Measurements from ENCODE around the gene PXN.
"Not testable (repeated sequence)": the region's sequence is repeated elsewhere in the genome, so short reads cannot be mapped to it uniquely, and the experiment has no call there.

PXN gene

DNA sequence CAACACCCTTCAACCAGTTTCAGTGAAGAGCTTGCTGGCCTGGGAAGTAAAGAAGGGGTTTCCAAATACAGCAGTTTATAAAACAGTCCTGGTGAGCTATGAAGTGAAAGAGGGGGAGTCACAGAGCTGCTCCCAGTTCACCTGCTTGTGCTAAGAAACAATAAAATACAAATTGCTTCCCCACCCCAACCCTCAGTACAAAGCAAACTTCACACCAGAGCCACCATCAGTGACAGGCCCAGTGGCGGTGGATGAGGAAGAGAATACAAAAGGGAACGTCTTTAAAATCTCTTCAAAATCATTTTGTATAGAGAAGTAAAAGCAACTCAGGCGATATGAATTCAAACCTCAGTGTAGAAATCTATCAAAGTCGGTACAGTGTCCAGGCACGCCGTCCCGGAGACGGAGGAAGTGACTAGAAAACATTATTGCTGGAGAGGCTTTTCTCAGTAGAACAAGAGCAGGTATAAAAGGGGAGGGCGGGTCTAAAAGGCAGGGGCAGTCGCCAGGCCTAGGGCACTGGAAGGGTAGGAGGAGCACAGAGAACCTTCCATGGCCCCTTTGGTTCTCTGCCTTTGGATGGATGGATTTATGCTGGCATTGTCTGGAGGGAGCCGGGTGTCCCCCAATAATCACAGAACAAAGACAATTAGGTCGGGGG lies 54.2 kb downstream of the PXN start:
- no peak for DNase-seq (ENCODE audit: low read depth in 2 of 2)

DNA sequence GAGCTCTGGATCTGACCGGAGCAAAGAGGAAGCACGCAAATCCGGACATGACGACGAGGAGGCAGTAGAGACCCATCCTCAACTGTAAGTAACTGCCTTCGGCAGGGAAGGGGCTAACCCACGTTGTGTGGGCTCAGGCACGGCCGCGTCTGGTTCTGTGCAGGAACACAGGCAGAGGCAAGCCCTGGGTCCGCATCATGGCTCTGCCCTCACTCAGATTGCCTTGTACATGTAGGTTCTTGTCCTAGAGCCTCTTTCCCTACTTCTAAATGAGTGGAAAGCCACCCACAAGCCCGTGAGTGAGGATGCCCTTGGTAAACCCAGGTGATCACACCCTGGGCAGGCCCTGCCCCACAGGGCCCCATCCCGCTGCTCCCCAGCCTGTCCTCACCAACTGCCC lies 55.7 kb downstream of the PXN start:
- no peak for DNase-seq (ENCODE audit: low read depth in 2 of 2)

GRCh38 chr12:120207227-120207626 lies 58.3 kb downstream of the PXN start:
- DNase-seq (ENCODE audit: low read depth in 2 of 2), result no peak

GRCh38 chr12:120206781-120207180 lies 58.7 kb downstream of the PXN start:
- DNase-seq (ENCODE audit: low read depth in 2 of 2), result not testable (repeated sequence)

DNA sequence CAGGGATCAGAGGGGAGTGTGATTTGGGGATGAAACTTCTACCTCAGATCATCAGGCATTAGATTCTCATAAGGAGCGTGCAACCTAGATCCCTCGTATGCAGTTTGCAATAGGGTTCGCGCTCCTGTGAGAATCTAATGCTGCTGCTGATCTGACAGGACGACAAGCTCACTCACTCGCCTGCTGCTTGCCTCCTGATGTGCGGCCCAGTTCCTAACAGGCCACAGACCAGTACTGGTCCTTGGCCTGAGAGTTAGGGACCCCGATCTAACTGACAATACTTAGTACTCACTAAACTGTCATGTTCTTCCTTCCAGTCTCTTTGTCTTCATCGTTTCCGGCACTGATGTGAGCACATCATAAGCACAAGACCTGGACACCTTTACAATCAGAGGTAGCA lies 59.3 kb downstream of the PXN start:
- no peak for DNase-seq (ENCODE audit: low read depth in 2 of 2)

DNA sequence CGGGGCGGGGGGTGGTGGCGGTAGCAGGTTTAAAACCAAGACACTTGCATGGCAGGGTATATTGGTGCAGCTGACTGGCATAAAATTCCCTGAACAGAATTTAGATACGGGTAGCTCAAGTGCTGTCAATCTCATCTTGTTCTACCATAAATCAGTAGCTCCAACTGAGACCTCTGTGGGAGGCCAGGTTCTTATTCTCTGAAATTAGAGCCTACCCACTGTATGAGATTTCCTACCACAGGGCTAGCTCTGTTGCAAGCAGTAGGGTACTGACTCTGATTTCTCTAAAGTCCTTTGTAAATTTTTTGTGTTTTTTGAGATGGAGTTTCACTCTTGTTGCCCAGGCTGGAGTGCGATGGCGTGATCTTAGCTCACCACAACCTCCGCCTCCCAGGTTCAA lies 61.4 kb downstream of the PXN start:
- no peak for DNase-seq (ENCODE audit: low read depth in 2 of 2)

GRCh38 chr12:120200364-120200800 lies 65.1 kb downstream of the PXN start:
- DNase-seq (ENCODE audit: low read depth in 2 of 2), result no peak

DNA sequence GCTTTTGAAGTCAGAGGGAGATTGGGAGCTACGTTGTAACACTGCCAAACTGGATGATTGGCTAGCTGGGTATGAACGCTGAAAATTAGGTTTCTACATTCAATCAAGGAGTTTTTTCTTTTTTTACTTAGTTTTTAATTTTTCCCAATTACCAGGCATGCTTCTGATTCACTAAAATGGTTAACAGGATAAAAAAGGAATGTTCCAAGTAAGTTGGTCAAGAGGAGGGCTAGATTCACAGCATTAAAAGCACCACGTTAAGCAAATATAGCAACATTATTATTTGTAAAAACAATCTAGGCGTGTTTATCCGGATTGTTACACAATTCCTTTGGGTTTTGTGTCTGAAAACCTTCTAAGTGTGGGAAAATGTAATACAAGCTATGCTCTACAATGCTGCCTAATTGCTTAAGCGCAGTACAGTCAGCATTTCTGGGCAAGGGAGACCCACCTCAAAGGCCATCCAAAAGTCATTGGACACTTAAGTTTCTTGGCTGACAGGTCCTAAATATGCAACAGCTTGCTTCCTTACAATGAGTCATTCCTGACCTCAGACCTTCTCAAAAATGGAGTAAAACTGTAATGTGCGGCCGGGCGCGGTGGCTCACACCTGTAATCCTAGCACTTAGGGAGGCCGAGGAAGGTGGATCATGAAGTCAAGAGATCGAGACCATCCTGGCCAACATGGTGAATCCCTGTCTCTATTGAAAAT lies 65.8 kb downstream of the PXN start:
- peak in 1 of 2 donors; percentile 27 for DNase-seq (ENCODE audit: low read depth in 2 of 2)

- no peak for DNase-seq (ENCODE audit: low read depth in 2 of 2)
Observed at GRCh38 chr12:120199025-120199424, 66.5 kb downstream of the PXN start.

DNA sequence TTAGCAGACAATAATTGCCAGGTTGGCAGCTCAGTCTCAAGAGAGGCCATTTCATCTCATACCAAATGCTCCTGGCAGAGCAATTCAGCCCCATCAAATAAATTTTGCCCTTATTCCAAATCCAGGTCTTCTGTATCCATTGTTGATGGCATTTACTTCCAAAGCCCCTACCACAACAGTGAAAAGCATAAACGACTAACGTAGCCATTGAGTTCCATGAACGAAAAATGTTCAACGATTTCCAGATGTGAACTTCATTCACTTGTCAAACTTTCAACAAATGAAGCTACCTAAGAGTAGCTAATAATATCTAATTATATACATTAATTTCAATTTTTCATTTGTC lies 68.0 kb downstream of the PXN start:
- no peak for DNase-seq (ENCODE audit: low read depth in 2 of 2)

- DNase-seq (ENCODE audit: low read depth in 2 of 2), result not testable (repeated sequence)
Observed at GRCh38 chr12:120196817-120197541, 68.6 kb downstream of the PXN start.

DNA sequence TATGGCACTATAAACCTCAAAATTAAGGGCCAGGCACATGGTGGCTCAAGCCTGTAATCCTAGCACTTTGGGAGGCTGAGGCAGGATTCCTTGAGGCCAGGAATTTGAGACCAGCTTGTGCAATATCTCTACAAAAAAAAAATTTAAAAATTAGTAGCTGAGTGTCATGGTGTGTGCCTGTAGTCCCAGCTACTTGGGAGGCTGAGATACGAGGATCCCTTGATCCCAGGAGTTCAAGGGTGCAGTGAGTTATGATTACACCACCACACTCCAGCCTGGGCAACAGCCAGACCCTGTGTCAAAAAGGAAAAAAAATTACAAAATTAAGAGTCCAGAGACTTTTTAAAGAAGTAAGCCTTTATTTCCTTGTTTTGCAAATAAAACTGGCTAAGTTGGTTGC lies 69.2 kb downstream of the PXN start:
- no peak for DNase-seq (ENCODE audit: low read depth in 2 of 2)

GRCh38 chr12:120194534-120195395 lies 70.8 kb downstream of the PXN start, which contains the start of gene GCN1:
GCN1 (minus strand) TSS chr12:120194715; CDS start chr12:120194697, 18 bp downstream.
- peak; percentile 83 to 85 for DNase-seq (ENCODE audit: low read depth in 2 of 2)

- DNase-seq (ENCODE audit: low read depth in 2 of 2), result no peak
Observed at GRCh38 chr12:120194226-120194533, 71.3 kb downstream of the PXN start.

GRCh38 chr12:120193286-120193685 lies 72.2 kb downstream of the PXN start:
- not testable (repeated sequence) for DNase-seq (ENCODE audit: low read depth in 2 of 2)

DNA sequence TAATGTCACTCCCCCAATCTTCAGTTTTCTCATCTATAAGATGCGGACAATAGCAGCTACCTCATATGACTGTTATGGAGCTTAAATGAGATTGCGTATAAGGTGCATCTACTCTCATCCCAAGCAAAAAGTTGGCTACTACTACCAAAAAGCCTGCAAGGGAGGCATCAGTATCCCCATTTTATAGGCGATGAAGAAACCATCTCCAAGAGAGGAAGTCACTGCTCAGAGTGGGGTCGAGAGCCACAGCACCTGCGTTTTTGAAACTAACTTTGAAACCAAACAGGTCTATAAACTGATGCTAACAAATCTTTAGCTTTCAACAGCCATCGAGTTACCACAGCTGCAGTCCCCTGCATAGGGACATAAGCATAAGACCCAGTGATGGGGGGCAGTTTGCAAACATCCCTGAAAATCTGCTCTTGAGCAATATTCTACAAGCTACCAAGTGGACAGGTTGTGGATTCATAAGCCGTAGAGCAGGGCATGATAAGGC lies 74.5 kb downstream of the PXN start:
- no peak for DNase-seq (ENCODE audit: low read depth in 2 of 2)

- no peak for DNase-seq (ENCODE audit: low read depth in 2 of 2)
Observed at GRCh38 chr12:120190386-120190785, 75.1 kb downstream of the PXN start.

DNA sequence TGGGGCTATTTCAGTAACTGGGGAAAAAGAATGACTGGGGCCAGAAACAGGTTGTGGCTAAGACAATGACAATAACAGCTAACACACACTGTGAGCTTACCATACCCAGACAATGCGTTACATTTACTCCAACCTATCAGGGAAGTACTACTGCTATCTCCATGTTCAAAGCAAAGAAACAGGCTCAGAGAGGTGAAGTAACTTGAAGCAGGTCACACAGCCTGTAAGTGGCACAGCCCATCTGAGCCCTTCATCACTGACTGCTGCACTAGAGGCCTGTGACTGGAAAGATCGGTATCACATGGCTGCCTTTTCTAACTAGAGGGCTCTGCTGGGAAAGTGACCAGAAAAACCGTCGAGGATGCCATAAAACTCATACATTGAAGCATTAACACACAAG lies 78.9 kb downstream of the PXN start:
- DNase-seq (ENCODE audit: low read depth in 2 of 2), result no peak

GRCh38 chr12:120183211-120183631 lies 82.3 kb downstream of the PXN start:
- no peak for DNase-seq (ENCODE audit: low read depth in 2 of 2)

- no peak for DNase-seq (ENCODE audit: low read depth in 2 of 2)
Observed at GRCh38 chr12:120181991-120182631, 83.4 kb downstream of the PXN start.

DNA sequence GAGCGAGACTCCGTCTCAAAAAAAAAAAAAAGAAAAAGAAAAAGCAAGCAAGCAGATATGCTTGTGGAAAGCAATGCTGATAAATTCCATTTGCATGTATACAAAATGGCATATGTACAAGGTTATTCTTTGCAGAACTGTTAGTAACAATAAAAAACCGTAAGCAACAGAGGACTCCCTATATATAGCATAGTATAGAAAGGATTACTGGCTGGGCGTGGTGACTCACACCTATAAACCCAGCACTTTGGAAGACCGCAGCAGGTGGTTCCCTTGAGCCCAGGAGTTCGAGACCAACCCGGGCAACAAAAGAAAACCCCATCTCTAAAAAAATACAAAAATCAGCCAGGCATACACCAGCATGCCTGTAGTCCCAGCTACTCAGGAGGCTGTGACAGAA lies 84.6 kb downstream of the PXN start:
- DNase-seq (ENCODE audit: low read depth in 2 of 2), result no peak
